GM19035 (cell line): ENCODE data around the gene SEMA4D.
A peak's percentile ranks its signal among the peaks of the same experiment; 100 is the strongest.

Experiments
- ATAC-seq: cut with Tn5 transposase; IDR thresholded peaks from one replicate; pipeline ENCODE4 v1.9.1; 2021; ENCODE audit not compliant: unreplicated experiment

The SEMA4D gene

GRCh38 chr9:89497978-89498851, at the start of gene SEMA4D:
SEMA4D (minus strand) TSS chr9:89498113; CDS start chr9:89405456, 92,657 bp downstream.
- ATAC-seq: peak; percentile 30

DNA sequence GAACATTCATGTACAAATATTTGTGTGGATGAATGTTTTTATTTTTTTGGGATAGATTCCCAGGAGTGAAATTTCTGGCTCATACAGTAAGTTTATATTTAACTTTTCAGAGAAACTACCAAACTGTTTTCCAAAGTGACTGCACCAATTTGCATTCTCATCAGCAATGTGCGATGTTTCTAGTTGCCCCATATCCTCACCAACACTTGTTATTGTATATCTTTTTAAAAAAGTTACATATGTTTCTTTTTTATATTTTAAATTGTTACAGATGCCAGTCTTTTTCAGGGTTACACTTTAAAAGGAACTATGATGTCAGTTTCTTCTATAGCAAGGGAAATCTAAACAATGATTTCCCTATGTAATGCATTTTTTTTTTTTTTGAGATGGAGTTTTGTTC, 49.1 kb upstream of the SEMA4D start:
- ATAC-seq: no peak

DNA sequence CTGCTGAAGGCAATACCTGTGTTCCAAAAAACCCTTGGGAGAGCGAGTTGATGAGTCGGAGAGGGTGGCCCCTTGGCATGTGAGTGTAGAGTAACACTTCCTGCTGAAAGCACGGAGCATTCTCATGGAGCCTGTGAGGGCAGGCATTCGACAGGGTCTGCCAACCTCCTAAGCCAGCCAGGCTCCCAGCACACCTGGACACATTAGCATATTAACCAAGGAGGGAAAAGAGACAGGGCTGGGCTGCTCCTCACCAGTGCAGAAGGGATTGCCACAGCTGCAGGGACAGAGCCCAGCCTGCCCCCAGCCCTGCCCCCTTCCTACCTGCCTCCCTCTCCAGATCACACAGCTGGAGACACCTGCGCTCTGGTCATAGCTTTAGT, 46.4 kb upstream of the SEMA4D start:
- no peak for ATAC-seq

- no peak for ATAC-seq
Observed at GRCh38 chr9:89543621-89544278, 45.8 kb upstream of the SEMA4D start.

- no peak for ATAC-seq
Observed at GRCh38 chr9:89543111-89543510, 45.2 kb upstream of the SEMA4D start.

DNA sequence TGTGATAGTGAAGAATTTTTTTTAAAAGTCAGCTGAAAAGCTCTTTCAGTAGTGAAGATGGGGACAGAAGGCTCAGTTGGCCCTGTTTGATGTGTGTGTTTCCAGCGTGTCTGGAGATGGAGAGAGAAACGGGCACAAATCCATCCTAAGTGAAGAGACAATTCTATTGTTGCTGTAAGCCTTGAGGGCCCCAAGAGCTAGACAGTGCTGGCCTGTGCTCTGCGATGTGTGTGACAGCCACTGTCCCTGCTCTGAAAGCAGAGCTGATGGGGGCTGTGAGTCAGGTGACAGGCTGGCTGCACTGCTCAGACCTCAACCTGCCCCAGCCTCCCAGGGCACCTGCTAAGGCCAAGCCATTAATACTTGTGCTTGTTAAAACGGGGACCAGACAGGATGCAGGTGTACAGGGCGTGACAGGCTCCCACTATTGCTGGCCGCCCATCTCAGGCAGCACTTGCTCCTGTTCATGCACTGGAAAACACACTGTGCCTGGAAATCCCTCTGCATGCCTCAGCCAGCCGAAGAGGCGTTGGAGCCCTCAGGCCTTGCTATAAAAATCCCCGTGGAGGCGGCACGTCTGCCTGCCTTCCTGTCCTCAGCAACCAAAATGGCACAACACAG, 44.6 kb upstream of the SEMA4D start:
- ATAC-seq: no peak

GRCh38 chr9:89541798-89542197, 43.9 kb upstream of the SEMA4D start:
- ATAC-seq: no peak

DNA sequence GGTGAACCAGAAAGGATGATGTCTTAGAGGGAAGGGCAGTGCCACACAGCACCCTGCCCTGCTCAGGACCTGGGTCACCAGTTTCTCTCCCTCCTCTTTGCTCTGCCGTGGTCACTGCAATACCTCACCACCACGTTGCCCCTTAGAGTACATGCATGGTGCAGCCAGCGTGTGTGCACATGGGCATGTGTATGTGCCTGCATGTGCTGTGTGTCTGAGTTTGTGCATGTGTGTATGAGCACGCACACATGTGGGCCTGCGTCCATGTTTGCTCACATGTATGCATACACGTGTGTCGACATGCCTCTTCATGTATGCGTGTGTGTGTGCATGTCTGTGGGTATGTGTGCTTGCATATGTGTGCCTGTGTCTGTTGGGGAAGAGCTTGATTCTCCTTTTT, 41.5 kb upstream of the SEMA4D start:
- no peak for ATAC-seq

GRCh38 chr9:89538871-89539270, 41.0 kb upstream of the SEMA4D start:
- no peak for ATAC-seq

- no peak for ATAC-seq
Observed at GRCh38 chr9:89537166-89537565, 39.3 kb upstream of the SEMA4D start.

GRCh38 chr9:89536600-89536999, 38.7 kb upstream of the SEMA4D start:
- peak; percentile 25 for ATAC-seq

GRCh38 chr9:89536145-89536574, 38.2 kb upstream of the SEMA4D start:
- ATAC-seq: peak; percentile 65

GRCh38 chr9:89535461-89535860, 37.5 kb upstream of the SEMA4D start:
- no peak for ATAC-seq

DNA sequence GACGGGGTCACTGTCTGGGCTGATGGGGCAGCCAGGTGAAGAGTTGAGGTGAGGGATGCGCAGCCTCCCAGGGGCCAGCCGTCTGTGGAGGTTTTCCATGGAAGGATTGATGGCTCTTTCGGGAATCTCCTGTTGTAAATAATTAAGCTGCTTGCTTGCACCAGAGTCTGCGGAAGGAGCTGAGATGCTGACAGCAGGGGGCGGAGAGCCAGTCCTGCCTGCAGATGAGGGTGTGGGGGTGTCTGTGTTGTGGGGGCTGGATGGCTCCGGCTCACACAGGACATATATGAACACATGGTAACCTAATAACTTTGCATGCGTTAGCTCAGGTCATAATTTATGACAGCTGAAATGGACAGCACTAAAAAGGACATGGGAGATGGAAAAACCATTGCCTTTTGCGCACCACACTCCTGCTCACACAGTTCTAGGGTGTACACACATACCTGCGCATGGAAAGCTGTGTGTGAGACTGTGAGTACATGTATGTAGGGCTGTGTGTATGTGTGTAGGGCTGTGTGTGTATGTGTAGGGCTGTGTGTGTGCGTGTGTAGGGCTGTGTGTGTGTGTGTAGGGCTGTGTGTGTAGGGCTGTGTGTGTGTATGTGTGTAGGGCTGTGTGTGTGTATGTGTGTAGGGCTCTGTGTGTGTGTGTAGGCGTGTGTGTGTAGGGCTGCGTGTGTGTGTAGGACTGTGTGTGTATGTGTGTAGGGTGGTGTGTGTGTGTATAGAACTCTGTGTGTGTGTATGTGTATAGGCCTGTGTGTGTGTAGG, 36.8 kb upstream of the SEMA4D start:
- ATAC-seq: no peak

GRCh38 chr9:89533411-89534095, 35.6 kb upstream of the SEMA4D start:
- no peak for ATAC-seq

DNA sequence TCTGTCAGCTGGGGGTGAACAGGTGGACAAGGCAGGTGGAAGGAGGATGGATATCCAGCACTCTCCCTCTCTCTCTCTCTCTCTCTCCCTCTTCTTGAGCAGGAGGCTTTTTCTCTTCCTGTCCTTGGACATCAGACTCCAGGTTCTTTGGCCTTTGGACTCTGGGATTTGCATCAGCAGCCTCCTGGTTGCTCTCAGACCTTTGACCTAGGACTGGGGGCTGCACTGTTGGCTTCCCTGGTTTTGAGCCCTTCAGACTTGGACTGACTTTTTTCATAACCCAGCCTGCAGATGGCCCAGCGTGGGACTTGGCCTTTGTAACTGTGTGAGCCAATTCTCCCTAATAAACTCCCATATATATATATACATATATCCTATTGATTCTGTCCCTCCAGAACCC, 35.0 kb upstream of the SEMA4D start:
- ATAC-seq: no peak

DNA sequence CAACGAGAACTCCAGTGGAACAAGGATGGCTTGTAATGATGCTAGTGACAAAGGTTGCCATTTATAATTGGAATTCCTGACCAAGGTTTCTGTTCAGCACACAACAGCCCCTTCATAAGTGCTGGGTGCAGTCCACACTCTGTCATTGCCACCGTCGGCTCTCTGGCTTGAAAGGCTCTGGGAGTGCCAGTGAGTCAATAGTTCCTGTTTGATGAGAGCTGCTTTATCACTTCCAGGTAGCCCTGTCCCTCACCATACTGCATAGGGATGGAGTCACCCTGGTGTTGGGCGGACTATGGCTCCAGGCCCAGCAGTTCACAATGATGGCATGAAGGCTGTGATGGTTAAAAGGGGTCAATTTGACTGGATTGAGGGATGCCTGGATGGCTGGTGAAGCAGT, 34.6 kb upstream of the SEMA4D start:
- no peak for ATAC-seq

- no peak for ATAC-seq
Observed at GRCh38 chr9:89531766-89532165, 33.9 kb upstream of the SEMA4D start.

- no peak for ATAC-seq
Observed at GRCh38 chr9:89530726-89531125, 32.8 kb upstream of the SEMA4D start.

- ATAC-seq: no peak
Observed at GRCh38 chr9:89529243-89530035, 31.5 kb upstream of the SEMA4D start.
